H9 (cell line): Measurements from ENCODE around the gene PPARA. TPM values are rescaled to one million over a fixed set of nuclear protein-coding genes. Genes with fewer than 3 reads are reported as not detected.
A peak's percentile ranks its signal among the peaks of the same experiment; 100 is the strongest.

Source experiments
- DNase-seq: peaks from one replicate; pipeline ENCODE4 v3.0.0-alpha.2; 2017
- H2AFZ ChIP-seq: one replicate; pipeline ENCODE4 v1.6.1; 2013; ENCODE audit warnings: mild to moderate bottlenecking, low read length, control low read depth, moderate library complexity
- H2AK5ac ChIP-seq: 2 replicates; pipeline ENCODE4 v1.6.1; 2013; ENCODE audit warnings: low read length, control low read depth, mixed read lengths; ENCODE audit not compliant: insufficient read length
- H2BK120ac ChIP-seq: one replicate; pipeline ENCODE4 v1.6.1; 2013; ENCODE audit warnings: low read depth, mild to moderate bottlenecking, low read length, control low read depth, inconsistent platforms; ENCODE audit not compliant: poor library complexity, severe bottlenecking
- H2BK12ac ChIP-seq: 2 replicates; pipeline ENCODE4 v1.6.1; 2013; ENCODE audit warnings: low read length, control low read depth, mixed read lengths, low read depth; ENCODE audit not compliant: insufficient read length
- H2BK15ac ChIP-seq: 2 replicates; pipeline ENCODE4 v1.6.1; 2013; ENCODE audit warnings: low read depth, low read length, control low read depth
- H2BK20ac ChIP-seq: one replicate; pipeline ENCODE4 v1.6.1; 2013; ENCODE audit warnings: low read depth, mild to moderate bottlenecking, low read length, control low read depth, inconsistent platforms; ENCODE audit not compliant: poor library complexity, severe bottlenecking
- H2BK5ac ChIP-seq: 2 replicates; pipeline ENCODE4 v1.6.1; 2013; ENCODE audit warnings: low read length, control low read depth, mixed read lengths; ENCODE audit not compliant: insufficient read length
- H3K14ac ChIP-seq: 2 replicates; pipeline ENCODE4 v1.6.1; 2013; ENCODE audit warnings: low read length, control low read depth; ENCODE audit not compliant: insufficient read depth
- H3K18ac ChIP-seq: 2 replicates; pipeline ENCODE4 v1.6.1; 2013; ENCODE audit warnings: low read depth, mild to moderate bottlenecking, mixed read lengths, low read length, control low read depth; ENCODE audit not compliant: insufficient read length
- H3K23ac ChIP-seq: 2 replicates; pipeline ENCODE4 v1.6.1; 2013; ENCODE audit warnings: low read length, control low read depth, mixed read lengths, low read depth; ENCODE audit not compliant: insufficient read length
- H3K23me2 ChIP-seq: 2 replicates; pipeline ENCODE4 v1.6.1; 2013; ENCODE audit warnings: low read depth, mild to moderate bottlenecking, mixed read lengths, low read length, control low read depth; ENCODE audit not compliant: insufficient read length, poor library complexity, severe bottlenecking
- H3K27ac ChIP-seq: 2 replicates; pipeline ENCODE4 v1.5.1; 2013; ENCODE audit warnings: low read length, control low read depth, mixed read lengths, low read depth; ENCODE audit not compliant: insufficient read length
- H3K27me3 ChIP-seq: 2 replicates; pipeline ENCODE4 v1.6.1; 2013; ENCODE audit warnings: low read length, control low read depth, inconsistent platforms; ENCODE audit not compliant: insufficient read depth
- H3K4ac ChIP-seq: 2 replicates; pipeline ENCODE4 v1.6.1; 2013; ENCODE audit warnings: low read depth, mild to moderate bottlenecking, control low read depth, inconsistent platforms, low read length, moderate library complexity
- H3K4me1 ChIP-seq: 2 replicates; pipeline ENCODE4 v1.6.1; 2013; ENCODE audit warnings: low read length, control low read depth, inconsistent platforms; ENCODE audit not compliant: insufficient read depth
- H3K4me2 ChIP-seq: 2 replicates; pipeline ENCODE4 v1.6.1; 2013; ENCODE audit warnings: low read length, control low read depth, mixed read lengths; ENCODE audit not compliant: insufficient read length, insufficient read depth
- H3K56ac ChIP-seq: 2 replicates; pipeline ENCODE4 v1.6.1; 2013; ENCODE audit warnings: low read depth, mild to moderate bottlenecking, mixed read lengths, low read length, control low read depth; ENCODE audit not compliant: insufficient read length
- H3K79me1 ChIP-seq: 2 replicates; pipeline ENCODE4 v1.6.1; 2013; ENCODE audit warnings: low read depth, mild to moderate bottlenecking, moderate library complexity, low read length, control low read depth, inconsistent platforms; ENCODE audit not compliant: insufficient read depth, poor library complexity, severe bottlenecking
- H3K79me2 ChIP-seq: 2 replicates; pipeline ENCODE4 v1.6.1; 2013; ENCODE audit warnings: low read length, control low read depth, inconsistent platforms; ENCODE audit not compliant: insufficient read depth
- H3K9ac ChIP-seq: 2 replicates; pipeline ENCODE4 v1.6.1; 2013; ENCODE audit warnings: low read length, control low read depth, mixed read lengths; ENCODE audit not compliant: insufficient read length; ENCODE audit errors: extremely low read depth
- H3K9me3 ChIP-seq: one replicate; pipeline ENCODE4 v1.6.1; 2013; ENCODE audit warnings: low read depth, low read length, inconsistent platforms; ENCODE audit not compliant: control insufficient read depth
- H3T11ph ChIP-seq: one replicate; pipeline ENCODE4 v1.6.1; 2013; ENCODE audit warnings: mild to moderate bottlenecking, low read length, control low read depth, inconsistent platforms
- H4K20me1 ChIP-seq: one replicate; pipeline ENCODE4 v1.6.1; 2013; ENCODE audit not compliant: control insufficient read depth, insufficient read length, insufficient read depth
- H4K5ac ChIP-seq: 2 replicates; pipeline ENCODE4 v1.6.1; 2013; ENCODE audit warnings: low read depth, mild to moderate bottlenecking, mixed read lengths, low read length, control low read depth; ENCODE audit not compliant: insufficient read length
- H4K8ac ChIP-seq: replicated peaks from 2 replicates; pipeline ENCODE4 v1.6.1; 2013; ENCODE audit warnings: low read length, control low read depth, mixed read lengths, low read depth; ENCODE audit not compliant: insufficient read length
- H4K91ac ChIP-seq: 2 replicates; pipeline ENCODE4 v1.6.1; 2013; ENCODE audit warnings: low read depth, mild to moderate bottlenecking, moderate library complexity, mixed read lengths, low read length, control low read depth; ENCODE audit not compliant: insufficient read length
- H3K27ac Mint-ChIP-seq, 3 experiments: 2 replicates in 2 of 3; 3 replicates in 1 of 3; pipeline ENCODE4 v1.8.0; 2020 to 2021; ENCODE audit warnings: mixed read lengths in 3 of 3, mild to moderate bottlenecking in 1 of 3, moderate library complexity in 1 of 3
- H3K27me3 Mint-ChIP-seq: 2 replicates; pipeline ENCODE4 v1.8.0; 2021; ENCODE audit warnings: low read depth, mild to moderate bottlenecking, moderate library complexity, mixed read lengths
- H3K36me3 Mint-ChIP-seq, 3 experiments: 2 replicates in 2 of 3; 3 replicates in 1 of 3; pipeline ENCODE4 v1.8.0; 2020 to 2021; ENCODE audit warnings: low read depth in 3 of 3, mixed read lengths in 3 of 3; ENCODE audit not compliant: insufficient read depth in 1 of 3
- H3K4me1 Mint-ChIP-seq, 2 experiments: 2 replicates each; pipeline ENCODE4 v1.8.0; 2020; ENCODE audit warnings: mixed read lengths in 2 of 2
- H3K4me3 Mint-ChIP-seq, 2 experiments: 2 replicates in 1 of 2; 3 replicates in 1 of 2; pipeline ENCODE4 v1.8.0; 2020 to 2021; ENCODE audit warnings: mild to moderate bottlenecking in 2 of 2, mixed read lengths in 2 of 2, moderate library complexity in 1 of 2
- H3K9me3 Mint-ChIP-seq, 2 experiments: 2 replicates in 1 of 2; 3 replicates in 1 of 2; pipeline ENCODE4 v1.8.0; 2020; ENCODE audit warnings: mild to moderate bottlenecking in 2 of 2, mixed read lengths in 2 of 2, moderate library complexity in 1 of 2
- CTCF ChIP-seq: fragments of 200-600 bp; sonication (generic); conservative IDR thresholded peaks from 3 replicates; pipeline ENCODE4 v1.8.0; 2021; ENCODE audit warnings: antibody characterized with exemption, mild to moderate bottlenecking
- WGBS: extraction: QIAGEN DNeasy Blood & Tissue Kit; methylation state at CpG from one replicate; pipeline ENCODE4 v1.1.7; 2013; ENCODE audit warnings: missing lambda C conversion rate, low lambda C conversion rate, mixed read lengths; ENCODE audit not compliant: insufficient read length; ENCODE audit errors: extremely low coverage; 5-methylcytosine and 5-hydroxymethylcytosine counted together
- total RNA-seq: library from RNA; stranded (reverse); gene quantifications from 2 replicates; pipeline ENCODE4 v1.2.1, GENCODE V29; 2021

PPARA gene
- total RNA-seq, 1 experiment from 2014 or later: 7.3 TPM

DNA sequence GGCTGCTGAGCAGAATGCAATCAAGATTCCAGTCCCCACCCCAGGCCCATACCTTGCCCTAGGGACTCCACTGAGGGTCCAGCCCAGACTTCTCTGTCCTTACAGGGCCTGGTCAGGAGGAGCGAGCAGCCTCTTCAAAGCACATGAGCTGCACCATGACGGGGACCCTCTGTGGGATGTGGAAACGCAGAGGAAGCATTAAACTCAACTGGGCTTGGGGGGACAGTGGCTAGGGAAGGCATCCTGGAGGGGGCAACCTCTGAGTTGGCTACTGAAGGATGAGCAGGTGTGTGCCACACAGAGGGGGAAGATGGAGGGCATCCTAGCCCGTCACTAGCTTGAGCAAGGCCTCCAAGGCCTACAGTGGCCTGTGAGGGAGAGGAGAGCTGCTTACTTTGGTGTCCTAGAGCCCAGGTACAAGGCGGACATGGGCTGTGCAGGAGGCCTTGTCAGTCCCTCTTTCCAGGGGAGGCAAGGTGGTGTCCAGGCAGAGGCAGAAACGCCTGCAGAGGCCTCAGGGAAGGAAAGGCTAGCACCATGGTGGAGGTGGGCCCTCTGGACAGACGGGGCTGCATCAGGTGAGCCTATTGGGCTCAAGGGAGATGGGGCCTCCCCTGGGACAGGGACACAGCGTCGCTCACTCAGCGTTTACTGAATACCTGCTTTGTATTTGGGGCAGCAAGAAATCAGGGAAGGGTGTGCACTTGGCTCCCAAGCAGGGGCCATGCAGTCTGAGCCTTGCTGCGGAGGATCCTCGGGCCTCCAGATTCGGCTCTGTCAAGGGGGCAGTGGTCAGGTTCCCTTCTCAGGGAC lies 131.7 kb downstream of the PPARA start:
- Histone ChIP-seq H3K56ac (no peak overlapping the region), H4K5ac (no peak overlapping the region), H4K91ac (no peak overlapping the region), H3K18ac (no peak overlapping the region), H3K4me2 (no peak overlapping the region), H3K4ac (no peak overlapping the region), H2BK12ac (no peak overlapping the region), H2BK20ac (no peak overlapping the region), H4K20me1 (no peaks in the 10 kb centered on the region), H2BK5ac (no peak overlapping the region), H3K23ac (no peak overlapping the region), H2AFZ (no peak overlapping the region), H3K4me1 (no peaks in the 10 kb centered on the region), H3K27ac (no peak overlapping the region), H3K79me1 (no peaks in the 10 kb centered on the region), H3K79me2 (no peaks in the 10 kb centered on the region), H3K9me3 (no peaks in the 10 kb centered on the region), H2AK5ac (no peak overlapping the region), H3K23me2 (no peaks in the 10 kb centered on the region), H3K9ac (no peak overlapping the region), H4K8ac (no peak overlapping the region), H3K14ac (no peak overlapping the region), H2BK120ac (no peak overlapping the region), H3K27me3 (no peaks in the 10 kb centered on the region), H3T11ph (no peak overlapping the region), H2BK15ac (no peak overlapping the region)
- TF ChIP-seq CTCF: no peak
- no CpG with 5 or more reads among the region's 13 CpGs for WGBS
- Mint-ChIP-seq H3K27ac (peak overlapping the region in 1 of 3 experiments; percentile 68; a peak in 1 of 7 replicates), H3K9me3 (no peaks in the 10 kb centered on the region), H3K4me1 (no peaks in the 10 kb centered on the region), H3K27me3 (no peaks in the 10 kb centered on the region), H3K36me3 (peaks cover 15 to 57% (median 53%) of the 10 kb centered on the region in 3 experiments; a peak in 6 of 7 replicates), H3K4me3 (no peak overlapping the region; a peak in 1 of 5 replicates)
- DNase-seq: no peak
